HepG2 (cell line): Measurements from ENCODE around the gene CLEC2D. TPM values are rescaled to one million over a fixed set of nuclear protein-coding genes. Genes with fewer than 3 reads are reported as not detected.

Experiments
- ATAC-seq: fragments of 200-7000 bp; cut with Tn5 transposase; 3 replicates; pipeline ENCODE4 v1.9.1; 2020; ENCODE audit warnings: mild to moderate bottlenecking, moderate library complexity
- BruUV-seq: library from RNA; stranded (reverse); fragments of 400-500 nt; replicated peaks from 2 replicates; lab custom pipeline; 2021; lab: Mats Ljungman, UMichigan
- CTCF ChIA-PET: fragments of 300-600 bp; formaldehyde crosslinking; extraction: SDS; loops from one replicate; lab custom pipeline; 2021; ENCODE audit warnings: low total read pairs, inconsistent platforms, low intra/inter-chr PET ratio; lab: Yijun Ruan, JAX
- POLR2A ChIA-PET: fragments of 350-600 bp; sonication (Branson Sonifier 250); formaldehyde crosslinking; loops from one replicate; lab custom pipeline; 2020; ENCODE audit warnings: antibody characterized with exemption, inconsistent platforms; lab: Yijun Ruan, JAX
- DNase-seq: peaks from one replicate; pipeline ENCODE4 v3.0.0-alpha.2; 2015; ENCODE audit warnings: low spot score
- FAIRE-seq: peaks from 3 replicates; lab custom pipeline; 2011; peaks lifted over from hg19 to GRCh38; lab: Jason Lieb, UNC
- H2AFZ ChIP-seq: one replicate; pipeline ENCODE4 v1.6.1; 2011; ENCODE audit warnings: low read length, inconsistent platforms
- H3K27ac ChIP-seq: fragments of 300-600 bp; 3 replicates; pipeline ENCODE4 v1.8.0; 2011; ENCODE audit warnings: mixed run types, mild to moderate bottlenecking, mixed read lengths, low read length, inconsistent platforms; ENCODE audit not compliant: insufficient read depth; ENCODE audit errors: extremely low read length
- H3K27me3 ChIP-seq, 2 experiments: fragments of 200-600 bp in 1 of 2; 2 replicates in 1 of 2; 3 replicates in 1 of 2; pipeline versions ENCODE4 v1.6.0 to v1.8.0; 2011; ENCODE audit warnings: low read length in 2 of 2, mild to moderate bottlenecking in 2 of 2, moderate library complexity in 2 of 2, inconsistent platforms in 1 of 2; ENCODE audit not compliant: insufficient read depth in 2 of 2, control insufficient read depth in 1 of 2
- H3K36me3 ChIP-seq, 2 experiments: fragments of 200-600 bp in 1 of 2; replicated peaks in 1 of 2; 2 replicates in 1 of 2; 3 replicates in 1 of 2; pipeline versions ENCODE4 v1.5.1 to v1.8.0; 2011; ENCODE audit warnings: low read length in 2 of 2, inconsistent platforms in 1 of 2; ENCODE audit not compliant: insufficient read depth in 2 of 2, control insufficient read depth in 1 of 2
- H3K4me1 ChIP-seq: 2 replicates; pipeline ENCODE4 v1.5.1; 2012; ENCODE audit warnings: low read length, inconsistent platforms; ENCODE audit not compliant: insufficient read depth
- H3K4me2 ChIP-seq: 2 replicates; pipeline ENCODE4 v1.6.0; 2011; ENCODE audit warnings: low read depth, low read length, inconsistent platforms
- H3K4me3 ChIP-seq, 3 experiments: fragments of 200-600 bp in 1 of 3; sonication (generic), shearing (Covaris generic) in 1 of 3; replicated peaks in 1 of 3; 2 replicates each; pipeline ENCODE4 v1.5.1; 2011 to 2016; ENCODE audit warnings: low read length in 3 of 3, inconsistent platforms in 2 of 3, low read depth in 2 of 3, mild to moderate bottlenecking in 2 of 3, control low read depth in 1 of 3, mixed read lengths in 1 of 3; ENCODE audit not compliant: insufficient read depth in 1 of 3
- H3K79me2 ChIP-seq: one replicate; pipeline ENCODE4 v1.6.1; 2011; ENCODE audit warnings: low read length, inconsistent platforms; ENCODE audit not compliant: insufficient read depth
- H3K9ac ChIP-seq: 2 replicates; pipeline ENCODE4 v1.6.0; 2011; ENCODE audit warnings: mild to moderate bottlenecking, low read depth, low read length, inconsistent platforms; ENCODE audit not compliant: insufficient read depth
- H3K9me3 ChIP-seq: 2 replicates; pipeline ENCODE4 v1.5.1; 2012; ENCODE audit warnings: mild to moderate bottlenecking, low read length
- H4K20me1 ChIP-seq: 2 replicates; pipeline ENCODE4 v1.6.0; 2011; ENCODE audit warnings: inconsistent platforms, mild to moderate bottlenecking, low read length, moderate library complexity; ENCODE audit not compliant: insufficient read depth
- CCAR2 ChIP-seq: fragments of 200-400 bp; formaldehyde crosslinking; optimal IDR thresholded peaks from 2 replicates; pipeline ENCODE3; 2018; ENCODE audit warnings: low read depth, mild to moderate bottlenecking, low read length, moderate library complexity
- LCORL ChIP-seq, 2 experiments: fragments of 450-650 bp in 1 of 2; sonication (generic) in 1 of 2; formaldehyde crosslinking in 1 of 2; IDR thresholded peaks; 2 replicates each; pipeline versions ENCODE4 v1.5.0 to v1.6.1; 2017 to 2020; ENCODE audit warnings: antibody characterized with exemption in 1 of 2, missing genetic modification reagents in 1 of 2
- MIER3 ChIP-seq: IDR thresholded peaks from 2 replicates; pipeline ENCODE4 v1.6.1; 2016; ENCODE audit warnings: missing compliant biosample characterization, borderline replicate concordance
- NR2F2 ChIP-seq: IDR thresholded peaks from 2 replicates; pipeline ENCODE4 v1.6.1; 2012; ENCODE audit warnings: low read depth, inconsistent platforms, borderline replicate concordance
- PRDM10 ChIP-seq: sonication (generic); formaldehyde crosslinking; IDR thresholded peaks from 2 replicates; pipeline ENCODE4 v1.4.0; 2020; ENCODE audit warnings: low read depth, missing genetic modification reagents
- SRF ChIP-seq: IDR thresholded peaks from 2 replicates; pipeline ENCODE4 v1.6.1; 2011; ENCODE audit warnings: mild to moderate bottlenecking, low read depth, low read length, moderate library complexity
- ZFP36 ChIP-seq: fragments of 150-350 bp; IDR thresholded peaks from 2 replicates; pipeline ENCODE4 v1.6.1; 2018; ENCODE audit warnings: borderline replicate concordance, low read length, low read depth; ENCODE audit not compliant: partially characterized antibody
- ZNF639 ChIP-seq: conservative IDR thresholded peaks from 2 replicates; pipeline ENCODE4 v1.6.1; 2018; ENCODE audit warnings: missing genetic modification reagents
- ZNF775 ChIP-seq: sonication (generic); formaldehyde crosslinking; IDR thresholded peaks from 2 replicates; pipeline ENCODE4 v1.4.0; 2020; ENCODE audit warnings: missing genetic modification reagents, mild to moderate bottlenecking, moderate library complexity, borderline replicate concordance
- WGBS: methylation state at CpG from one replicate; pipeline ENCODE4 v1.1.6; 2017; ENCODE audit warnings: low lambda C conversion rate; 5-methylcytosine and 5-hydroxymethylcytosine counted together
- in situ Hi-C: cut with HindIII; loops from 2 replicates; pipeline ENCODE4 v1.10.0; 2017; ENCODE audit warnings: low pct_unique_long_range_greater_than_20kb; ENCODE audit not compliant: extremely low pct_ligation_motif_present
- intact Hi-C: fragments of 100-400 bp; cut with micrococcal nuclease; formaldehyde crosslinking; loops from one replicate; pipeline ENCODE4 v1.10.0; 2022; ENCODE audit not compliant: unreplicated experiment
- polyA plus RNA-seq, 8 experiments: library from polyadenylated mRNA; depleted of rRNA in 3 of 8; stranded (reverse) in 7 of 8; unstranded in 1 of 8; fragments of >200 nt; fragmentation: Illumina TruSeq in 4 of 8; extraction: Trizol in 4 of 8; gene quantifications; 2 replicates each; pipeline versions ENCODE4 v1.2.1 to v1.2.3, GENCODE V29; 2011 to 2016; ENCODE audit warnings: low read depth in 4 of 8, missing spikeins in 1 of 8, mixed read lengths in 1 of 8; ENCODE audit not compliant: insufficient read depth in 1 of 8
- total RNA-seq, 5 experiments: library from RNA; depleted of rRNA; stranded (reverse); fragments of >200 nt; fragmentation: Illumina TruSeq; extraction: Trizol; gene quantifications; 2 replicates each; pipeline ENCODE4 v1.2.3, GENCODE V29; 2016; ENCODE audit warnings: low read depth in 1 of 5
- TF ChIP-seq, protein P1 (sequence below): sonication (generic); formaldehyde crosslinking; IDR thresholded peaks from 2 replicates; pipeline ENCODE4 v1.8.0; 2022; ENCODE audit warnings: mild to moderate bottlenecking, missing genetic modification reagents

The CLEC2D gene
- total and polyA plus RNA-seq, 2 of the 13 experiments (the other 11 are each of a cell fraction or from before 2014, with no cell fraction given): 2.5 to 8.6 TPM

GRCh38 chr12:9699269-9699897 lies 29.9 kb downstream of the CLEC2D start (continued):
- TF ChIP-seq, protein P1, sequence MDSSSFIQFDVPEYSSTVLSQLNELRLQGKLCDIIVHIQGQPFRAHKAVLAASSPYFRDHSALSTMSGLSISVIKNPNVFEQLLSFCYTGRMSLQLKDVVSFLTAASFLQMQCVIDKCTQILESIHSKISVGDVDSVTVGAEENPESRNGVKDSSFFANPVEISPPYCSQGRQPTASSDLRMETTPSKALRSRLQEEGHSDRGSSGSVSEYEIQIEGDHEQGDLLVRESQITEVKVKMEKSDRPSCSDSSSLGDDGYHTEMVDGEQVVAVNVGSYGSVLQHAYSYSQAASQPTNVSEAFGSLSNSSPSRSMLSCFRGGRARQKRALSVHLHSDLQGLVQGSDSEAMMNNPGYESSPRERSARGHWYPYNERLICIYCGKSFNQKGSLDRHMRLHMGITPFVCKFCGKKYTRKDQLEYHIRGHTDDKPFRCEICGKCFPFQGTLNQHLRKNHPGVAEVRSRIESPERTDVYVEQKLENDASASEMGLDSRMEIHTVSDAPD (CRISPR knock-in tag): no peak
- TF ChIP-seq ZFP36 (no peak), ZNF775 (no peak), MIER3 (CRISPR knock-in tag) (no peak)

- H3K4me1 ChIP-seq: no peaks in the 10 kb centered on the region
- H3K27ac ChIP-seq: no peak overlapping the region
- FAIRE-seq: no peak
- ChIA-PET POLR2A (no interaction called here), CTCF (no interaction called here)
- WGBS: 88% methylated on average over 2 of the region's 2 CpGs
- intact Hi-C loops (no loop called here), in situ Hi-C loops (no loop called here)
- BruUV-seq: no TSS peak
- H3K79me2 ChIP-seq: no peaks in the 10 kb centered on the region
- H3K9me3 ChIP-seq: no peaks in the 10 kb centered on the region
- no peak overlapping the region for H2AFZ ChIP-seq
- no peak overlapping the region for H3K4me3 ChIP-seq
- H3K4me2 ChIP-seq: no peak overlapping the region
- H4K20me1 ChIP-seq: no peaks in the 10 kb centered on the region
- no peaks in the 10 kb centered on the region for H3K36me3 ChIP-seq
- H3K9ac ChIP-seq: no peak overlapping the region
- no peak for DNase-seq
- H3K27me3 ChIP-seq: no peaks in the 10 kb centered on the region
- ATAC-seq: no peak
- TF ChIP-seq SRF: no peak
- no peak for TF ChIP-seq LCORL (IDR thresholded peaks at IDR 0.05)
- TF ChIP-seq LCORL (CRISPR knock-in tag; IDR thresholded peaks at IDR 0.05): no peak
- no peak for TF ChIP-seq ZNF639 (CRISPR knock-in tag)
- TF ChIP-seq NR2F2: no peak
- no peak for TF ChIP-seq PRDM10 (CRISPR knock-in tag)
- TF ChIP-seq CCAR2: no peak
Measured at GRCh38 chr12:9699898-9700605, 30.5 kb downstream of the CLEC2D start.
